Adipose tissue (tissue), 3 donors: Measurements from ENCODE around the gene B3GNT2. TPM values are rescaled to one million over a fixed set of nuclear protein-coding genes. Genes with fewer than 3 reads are reported as not detected.

Experiments
- H3K27ac ChIP-seq: one replicate; pipeline ENCODE4 v1.5.1; 2013; ENCODE audit warnings: low read depth, low read length
- WGBS, 3 donors: extraction: QIAGEN DNeasy Blood & Tissue Kit; methylation state at CpG; one replicate each; pipeline ENCODE4 v1.1.7; 2013; 5-methylcytosine and 5-hydroxymethylcytosine counted together
- polyA plus RNA-seq, 3 donors: library from polyadenylated mRNA; stranded (reverse); fragments of 200-250 nt; gene quantifications; one replicate each; pipeline ENCODE4 v1.2.3, GENCODE V29; 2013
- donor health status: healthy with polysubstance abuse.
- donor health status: Bipolar disorder and iron deficiency.
- donor health status: healthy.

The B3GNT2 gene
- polyA plus RNA-seq, 3 donors, result 6.9 to 10.3 (median 9.4) TPM

DNA sequence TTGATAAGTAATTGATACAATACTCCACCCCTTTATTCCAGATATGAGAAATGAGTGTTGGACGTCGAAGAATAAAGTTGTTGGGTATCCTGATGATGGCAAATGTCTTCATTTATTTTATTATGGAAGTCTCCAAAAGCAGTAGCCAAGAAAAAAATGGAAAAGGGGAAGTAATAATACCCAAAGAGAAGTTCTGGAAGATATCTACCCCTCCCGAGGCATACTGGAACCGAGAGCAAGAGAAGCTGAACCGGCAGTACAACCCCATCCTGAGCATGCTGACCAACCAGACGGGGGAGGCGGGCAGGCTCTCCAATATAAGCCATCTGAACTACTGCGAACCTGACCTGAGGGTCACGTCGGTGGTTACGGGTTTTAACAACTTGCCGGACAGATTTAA, 26.3 kb downstream of the B3GNT2 start:
- H3K27ac ChIP-seq, result no peak overlapping the region
- WGBS, 3 donors, result 90 to 91% (median 90%) methylated on average over 12 of the region's 12 CpGs

DNA sequence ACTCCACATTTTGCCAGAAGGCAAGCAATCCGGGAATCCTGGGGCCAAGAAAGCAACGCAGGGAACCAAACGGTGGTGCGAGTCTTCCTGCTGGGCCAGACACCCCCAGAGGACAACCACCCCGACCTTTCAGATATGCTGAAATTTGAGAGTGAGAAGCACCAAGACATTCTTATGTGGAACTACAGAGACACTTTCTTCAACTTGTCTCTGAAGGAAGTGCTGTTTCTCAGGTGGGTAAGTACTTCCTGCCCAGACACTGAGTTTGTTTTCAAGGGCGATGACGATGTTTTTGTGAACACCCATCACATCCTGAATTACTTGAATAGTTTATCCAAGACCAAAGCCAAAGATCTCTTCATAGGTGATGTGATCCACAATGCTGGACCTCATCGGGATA, 26.8 kb downstream of the B3GNT2 start:
- WGBS, 3 donors, result 85 to 90% (median 88%) methylated on average over 8 of the region's 8 CpGs
- no peak overlapping the region for H3K27ac ChIP-seq

DNA sequence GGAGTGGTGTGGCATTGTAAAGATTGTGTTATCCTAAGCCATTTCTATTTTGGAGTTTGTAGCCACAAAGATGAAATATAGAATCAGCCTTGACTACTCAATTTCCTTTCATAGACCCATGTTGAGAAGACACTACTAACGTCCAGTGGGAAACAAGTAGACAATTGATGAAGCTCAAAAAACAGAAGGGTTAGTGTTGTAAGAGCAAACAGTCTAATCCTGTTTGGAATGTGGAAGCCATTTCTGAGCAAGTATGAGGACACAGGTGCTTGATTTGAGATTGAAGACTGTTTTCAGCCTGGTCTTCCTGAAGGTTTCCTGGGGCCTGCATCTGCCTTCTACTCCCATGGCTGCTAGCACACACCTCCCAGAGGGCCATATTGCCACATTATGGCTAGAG, 29.1 kb downstream of the B3GNT2 start:
- no peak overlapping the region for H3K27ac ChIP-seq
- 39 to 73% (median 68%) methylated on average over 1 of the region's 1 CpG for WGBS, 3 donors

DNA sequence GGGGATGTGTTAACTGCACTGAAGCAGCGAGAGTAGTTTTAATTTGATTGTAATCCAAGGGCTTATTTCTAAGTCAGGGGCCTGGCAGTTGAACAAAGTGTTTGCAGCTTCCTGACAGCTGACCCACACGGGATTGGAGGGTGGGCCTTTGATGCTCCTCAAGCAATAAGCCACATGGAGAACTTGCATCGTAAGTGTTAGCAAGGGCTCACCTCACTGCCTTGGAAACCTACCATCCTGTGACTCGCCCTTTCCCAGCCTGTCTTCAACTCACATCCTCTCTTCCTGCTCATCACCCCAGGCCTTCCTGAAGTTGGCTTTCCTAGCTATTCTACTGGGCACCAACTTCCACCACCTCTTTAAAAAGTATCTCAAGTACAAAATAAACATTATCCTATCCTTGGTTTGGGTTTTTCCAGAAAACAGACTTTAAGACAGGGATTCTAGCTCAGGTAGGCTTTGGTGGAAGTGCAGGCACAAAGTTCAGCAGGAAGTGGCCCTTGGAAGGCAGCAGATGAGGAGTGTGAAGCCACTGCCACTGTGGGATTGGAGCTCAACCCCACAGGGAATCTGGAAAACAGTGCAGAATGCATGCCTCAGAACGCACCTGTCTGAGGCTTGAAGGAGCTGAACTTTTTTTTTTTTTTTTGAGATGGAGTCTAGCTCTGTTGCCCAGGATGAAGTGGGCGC, 31.6 kb downstream of the B3GNT2 start:
- H3K27ac ChIP-seq, result no peak overlapping the region
- 74 to 84% (median 76%) methylated on average over 6 of the region's 6 CpGs for WGBS, 3 donors

DNA sequence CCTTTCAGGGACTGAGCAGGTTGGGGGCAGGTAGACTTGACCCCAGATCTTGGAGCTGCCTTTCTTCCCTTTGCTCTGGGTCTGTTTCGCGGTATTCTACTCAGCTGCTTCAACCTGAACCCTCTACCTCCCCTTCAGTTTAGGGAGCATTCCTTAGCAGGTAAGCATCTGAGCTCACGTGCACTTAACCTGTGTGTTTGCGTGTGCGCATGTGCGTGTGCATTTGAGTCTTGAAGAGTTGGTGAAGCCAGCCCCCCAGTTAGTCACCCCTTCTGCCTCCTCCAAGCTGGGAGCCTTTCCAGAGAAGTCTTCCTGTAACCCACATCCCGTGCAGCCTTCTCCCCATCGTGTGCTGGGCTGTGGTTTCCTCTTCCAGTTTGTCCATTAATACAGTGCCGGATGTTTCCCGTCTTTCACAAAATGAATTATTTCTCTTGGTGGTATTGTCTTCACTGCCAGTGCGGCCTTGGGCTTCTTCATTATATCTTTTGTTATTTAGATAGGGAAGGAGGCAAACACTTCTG, 33.2 kb downstream of the B3GNT2 start:
- H3K27ac ChIP-seq, result no peak overlapping the region
- 44 to 89% (median 64%) methylated on average over 11 of the region's 11 CpGs for WGBS, 3 donors

DNA sequence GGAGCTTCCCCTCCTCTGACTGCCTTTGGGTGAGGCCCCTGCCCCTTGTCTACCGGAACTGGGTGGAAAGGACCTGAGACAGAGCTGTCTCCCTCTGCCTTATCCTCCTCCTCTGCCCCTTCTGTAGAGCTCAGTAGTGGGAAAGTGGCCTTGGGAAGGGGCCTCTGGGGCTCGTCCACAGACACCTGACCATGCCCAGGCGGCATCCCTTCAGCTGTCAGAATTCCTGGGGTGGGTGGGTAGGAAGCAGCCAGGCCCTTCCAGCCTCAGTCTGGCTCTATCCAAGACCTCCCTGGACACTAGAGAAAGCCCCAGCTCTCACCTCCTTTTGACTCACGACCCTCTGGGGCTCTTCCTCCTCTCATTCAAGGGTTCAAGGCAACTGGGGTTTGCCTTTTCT, 35.6 kb downstream of the B3GNT2 start:
- WGBS, 3 donors, result 68 to 84% (median 80%) methylated on average over 4 of the region's 4 CpGs
- no peak overlapping the region for H3K27ac ChIP-seq

DNA sequence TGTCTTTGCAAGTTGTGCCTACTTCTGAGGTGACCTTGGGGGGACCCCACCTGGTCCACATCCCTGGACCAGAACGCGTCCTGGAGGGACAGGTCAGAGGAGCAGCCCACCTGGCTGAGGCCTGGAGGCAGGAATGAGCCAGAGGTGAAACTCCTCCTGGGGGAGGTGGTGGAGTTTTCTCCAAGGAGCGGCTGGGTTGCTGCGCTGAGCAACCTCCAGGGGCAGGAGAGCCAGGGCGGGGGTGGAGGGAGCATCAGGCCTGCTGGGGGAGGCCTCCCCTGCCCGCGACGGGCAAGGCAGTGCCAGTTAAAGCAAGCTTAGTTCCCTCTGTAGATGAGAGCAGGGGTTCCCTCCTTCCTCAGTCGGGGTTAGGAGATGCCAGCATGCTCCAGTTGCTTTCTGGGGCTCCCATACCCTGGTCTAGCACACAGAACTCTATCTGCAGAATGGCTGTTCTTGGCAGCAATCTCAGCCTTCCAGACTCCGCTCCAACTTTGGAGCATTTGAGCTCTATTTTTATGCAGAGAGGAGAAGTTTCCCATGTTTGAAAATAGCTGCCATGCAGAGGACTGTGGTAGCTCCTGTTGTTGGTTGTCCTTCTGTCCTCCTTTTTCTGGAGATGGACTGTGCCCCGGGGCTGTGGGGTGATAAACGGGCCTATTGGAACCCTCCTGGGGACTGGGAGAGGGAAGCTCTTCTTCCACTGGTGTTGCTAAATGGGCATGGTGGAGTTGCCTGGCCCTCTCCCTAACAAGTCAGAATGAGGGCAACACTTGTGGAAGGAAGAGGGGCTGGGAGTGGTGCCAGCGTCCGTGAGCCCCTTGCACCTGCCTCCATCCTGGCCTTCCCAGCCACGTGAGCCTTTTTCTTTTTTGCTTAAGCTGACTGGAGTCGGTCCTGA, 39.1 kb downstream of the B3GNT2 start:
- H3K27ac ChIP-seq, result no peak overlapping the region
- 81 to 84% (median 83%) methylated on average over 16 of the region's 16 CpGs for WGBS, 3 donors

DNA sequence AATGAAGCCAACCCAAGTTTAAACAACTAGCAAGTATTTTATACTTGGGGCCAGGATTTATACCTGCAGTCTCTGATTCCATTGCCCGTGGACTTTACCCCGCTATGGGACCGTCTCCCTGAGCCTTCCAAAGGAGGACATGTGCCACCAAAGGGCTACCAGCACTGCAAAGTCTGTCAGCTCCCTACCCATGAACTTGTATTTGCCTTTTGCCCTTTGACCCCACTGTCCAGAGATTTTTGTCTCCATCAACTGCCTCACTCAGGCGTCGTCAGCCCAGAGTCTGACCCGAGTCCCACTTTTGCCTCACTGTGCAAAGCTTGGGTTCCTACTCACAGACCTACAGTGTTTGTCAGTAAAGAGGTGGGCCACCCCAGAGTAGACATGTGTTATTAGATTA, 40.6 kb downstream of the B3GNT2 start:
- H3K27ac ChIP-seq, result no peak overlapping the region
- 95 to 97% (median 97%) methylated on average over 6 of the region's 6 CpGs for WGBS, 3 donors

DNA sequence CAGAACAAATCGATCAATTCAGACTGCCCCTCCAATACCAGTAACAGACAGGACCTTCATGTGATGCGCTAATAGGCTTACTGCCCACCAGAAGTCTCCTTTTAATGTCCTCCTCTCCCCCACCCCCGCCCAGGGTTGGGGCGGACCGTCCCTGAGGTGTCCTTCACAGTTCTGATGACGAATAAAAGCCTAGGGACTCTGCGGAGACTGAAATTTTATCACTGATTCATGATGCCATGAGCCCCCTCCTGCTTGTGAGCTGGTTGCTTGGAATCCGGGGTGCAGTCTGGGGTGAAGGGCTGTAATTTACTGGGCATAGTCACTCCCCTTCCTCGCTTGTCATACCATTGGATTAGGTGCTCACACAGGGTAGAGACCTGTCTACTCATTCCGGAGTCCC, 42.3 kb downstream of the B3GNT2 start:
- no peak overlapping the region for H3K27ac ChIP-seq
- 93 to 94% (median 94%) methylated on average over 10 of the region's 10 CpGs for WGBS, 3 donors

DNA sequence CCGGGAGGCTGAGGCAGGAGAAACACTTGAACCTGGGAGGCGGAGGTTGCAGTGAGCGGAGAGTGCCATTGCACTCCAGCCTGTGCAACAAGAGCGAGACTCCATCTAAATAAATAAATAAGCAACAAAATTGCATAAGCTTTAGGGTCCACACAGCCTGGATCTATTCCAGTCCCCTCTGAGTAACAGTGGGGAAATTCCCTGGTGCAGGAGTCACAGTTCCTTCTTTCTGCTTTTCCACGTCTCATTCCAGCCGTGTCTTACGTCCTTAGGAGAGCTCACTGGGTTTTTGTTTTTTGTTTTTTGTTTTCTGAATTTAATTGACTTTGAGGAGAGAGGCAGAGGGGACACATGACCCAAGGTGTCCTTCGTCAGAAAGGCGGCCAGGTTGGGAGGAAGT, 44.6 kb downstream of the B3GNT2 start:
- no peak overlapping the region for H3K27ac ChIP-seq
- 88 to 98% (median 91%) methylated on average over 9 of the region's 9 CpGs for WGBS, 3 donors

DNA sequence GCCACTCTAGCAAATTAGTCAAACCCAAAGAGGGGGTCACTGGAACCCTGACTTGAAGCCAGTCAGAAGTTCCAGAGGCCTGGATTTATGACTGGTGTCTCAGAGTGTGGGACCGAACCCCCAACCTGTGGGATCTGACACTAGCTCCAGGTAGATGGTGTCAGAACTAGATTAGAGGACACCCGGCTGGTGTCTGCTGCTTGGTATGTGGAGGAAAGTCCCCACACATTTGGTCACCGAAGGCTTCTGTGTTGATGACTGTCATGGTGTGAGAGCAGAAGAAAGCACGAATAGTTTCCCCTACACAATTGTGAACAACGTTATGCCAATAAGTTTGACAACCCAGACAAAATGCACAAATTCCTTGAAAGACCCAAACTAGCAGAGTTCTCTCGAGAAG, 48.1 kb downstream of the B3GNT2 start:
- H3K27ac ChIP-seq, result no peak overlapping the region
- WGBS, 3 donors, result 92 to 94% (median 94%) methylated on average over 6 of the region's 6 CpGs

DNA sequence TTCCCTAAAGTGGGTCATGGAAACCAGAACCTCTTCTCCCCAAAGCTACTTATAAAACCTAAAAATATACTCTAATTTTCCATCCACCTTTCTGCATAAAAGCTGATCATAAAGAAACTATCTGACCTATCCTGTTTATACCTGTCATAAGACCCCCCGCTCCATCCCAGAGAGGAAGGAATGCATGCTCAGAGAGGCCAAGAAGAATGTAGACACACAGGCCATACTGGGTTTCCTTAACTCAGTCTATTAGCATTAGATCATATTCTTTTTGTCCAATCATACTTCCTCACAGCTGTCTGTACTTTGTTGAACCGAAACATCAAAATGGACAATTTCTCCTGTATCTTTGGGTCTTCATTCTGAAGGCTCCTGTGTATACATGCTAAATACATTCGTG, 52.3 kb downstream of the B3GNT2 start:
- 67 to 88% (median 84%) methylated on average over 3 of the region's 3 CpGs for WGBS, 3 donors
- H3K27ac ChIP-seq, result no peak overlapping the region

DNA sequence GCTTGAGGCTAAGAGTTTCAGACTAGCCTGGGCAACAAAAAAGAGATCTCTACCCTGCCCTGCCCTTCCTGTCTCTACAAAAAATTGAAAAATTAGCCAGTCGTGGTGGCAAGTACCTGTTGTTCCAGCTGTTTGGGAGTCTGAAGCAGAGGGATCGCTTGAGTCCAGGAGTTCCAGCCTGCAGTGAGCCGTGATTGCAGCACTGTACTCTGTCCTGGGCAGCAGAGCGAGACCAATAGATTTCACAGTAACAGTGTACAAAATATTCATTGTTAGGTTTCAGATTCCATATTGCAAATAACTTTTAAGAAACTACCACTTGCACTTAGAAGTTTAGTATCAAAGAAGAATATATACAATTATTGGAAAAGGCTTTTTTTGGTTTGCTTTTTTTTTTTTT, 54.3 kb downstream of the B3GNT2 start:
- 89 to 95% (median 92%) methylated on average over 4 of the region's 4 CpGs for WGBS, 3 donors
- H3K27ac ChIP-seq, result no peak overlapping the region

DNA sequence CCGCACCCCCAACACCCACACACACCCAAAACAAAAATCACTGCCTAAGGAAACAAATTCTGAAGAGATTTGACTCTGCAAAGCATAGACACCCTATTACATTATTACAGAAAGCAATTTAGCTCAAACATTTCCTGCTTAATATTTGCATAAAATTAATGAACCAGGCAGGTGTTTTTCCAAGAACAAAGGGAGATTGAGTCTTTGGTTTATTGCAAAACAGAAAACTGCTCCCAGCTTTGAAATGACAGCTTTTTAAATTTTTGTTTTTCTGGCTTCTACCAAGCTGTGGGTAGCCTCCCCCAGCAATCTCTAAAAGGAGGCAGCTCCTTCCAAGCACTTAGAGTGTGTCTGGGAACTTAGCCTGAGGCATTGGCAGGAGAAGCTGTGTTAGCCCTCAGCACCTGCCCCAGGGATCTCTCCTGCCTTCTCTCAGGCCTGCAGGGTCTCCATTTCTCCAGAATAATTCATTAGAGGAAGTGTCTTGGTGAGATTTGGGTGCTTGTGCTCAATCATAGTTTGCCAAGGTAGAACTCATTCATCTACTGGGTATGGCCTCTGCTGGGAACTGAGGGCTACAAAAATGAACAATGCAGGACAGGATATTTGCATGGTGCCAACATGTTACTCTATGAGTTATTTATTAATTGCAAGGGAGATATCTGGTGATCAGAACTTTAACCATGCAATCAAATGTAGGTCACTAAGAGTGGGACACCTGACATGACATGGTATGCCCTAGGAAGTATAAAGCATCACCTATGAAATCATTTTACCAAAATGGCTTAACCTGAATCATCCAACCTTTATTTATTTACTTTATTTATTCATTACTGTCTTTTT, 58.7 kb downstream of the B3GNT2 start:
- 92 to 100% (median 96%) methylated on average over 1 of the region's 1 CpG for WGBS, 3 donors
- no peak overlapping the region for H3K27ac ChIP-seq

DNA sequence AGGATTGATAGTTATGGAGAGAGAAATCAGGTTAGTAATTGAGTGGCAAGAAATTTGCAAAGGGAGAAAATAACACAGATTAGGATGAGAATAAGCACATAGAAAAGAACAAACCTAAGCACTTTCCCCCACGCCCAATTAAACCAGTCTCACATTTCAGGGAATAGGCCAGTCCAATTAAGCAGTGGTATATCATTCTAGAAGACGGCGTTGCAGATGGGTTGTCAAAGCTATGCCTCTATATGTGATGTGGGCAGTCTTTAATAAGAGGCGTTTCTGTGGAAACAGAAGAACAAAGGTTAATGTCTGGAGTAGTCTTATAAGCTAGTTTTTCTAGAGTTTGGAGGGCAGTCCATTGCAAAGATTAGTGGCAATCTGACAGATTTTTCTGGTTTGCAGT, 61.6 kb downstream of the B3GNT2 start:
- H3K27ac ChIP-seq, result no peak overlapping the region
- 89 to 94% (median 94%) methylated on average over 4 of the region's 4 CpGs for WGBS, 3 donors

DNA sequence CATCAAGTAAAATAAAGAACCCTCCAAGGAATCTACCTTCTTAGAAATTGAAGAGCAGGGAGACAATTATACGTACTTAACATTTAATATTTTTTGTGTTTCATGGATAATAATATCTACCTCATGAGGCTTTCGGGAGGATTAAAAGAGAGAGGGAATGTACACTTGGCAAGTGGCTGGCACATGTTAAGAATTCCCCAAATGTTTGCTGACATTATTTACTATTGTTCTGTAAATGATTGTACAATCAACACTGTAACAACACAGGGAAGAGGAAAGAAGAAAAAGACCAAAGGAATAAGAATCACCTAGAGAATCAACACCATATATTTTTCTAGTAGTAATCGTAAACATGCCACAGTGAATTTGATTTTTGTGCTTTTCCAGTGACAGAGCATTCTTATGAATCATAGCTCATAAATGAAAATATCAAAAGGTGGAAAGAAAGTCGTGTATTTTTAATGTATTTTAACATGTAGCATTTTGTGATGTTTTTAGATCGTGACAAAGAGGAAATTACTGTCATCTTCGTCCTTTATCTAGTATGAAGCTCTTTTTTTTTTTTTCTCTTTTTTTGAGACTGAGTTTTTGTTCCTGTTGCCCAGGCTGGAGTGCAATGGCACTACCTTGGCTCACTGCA, 67.3 kb downstream of the B3GNT2 start:
- WGBS, 3 donors, result 52 to 85% (median 82%) methylated on average over 6 of the region's 6 CpGs
- H3K27ac ChIP-seq, result no peak overlapping the region

DNA sequence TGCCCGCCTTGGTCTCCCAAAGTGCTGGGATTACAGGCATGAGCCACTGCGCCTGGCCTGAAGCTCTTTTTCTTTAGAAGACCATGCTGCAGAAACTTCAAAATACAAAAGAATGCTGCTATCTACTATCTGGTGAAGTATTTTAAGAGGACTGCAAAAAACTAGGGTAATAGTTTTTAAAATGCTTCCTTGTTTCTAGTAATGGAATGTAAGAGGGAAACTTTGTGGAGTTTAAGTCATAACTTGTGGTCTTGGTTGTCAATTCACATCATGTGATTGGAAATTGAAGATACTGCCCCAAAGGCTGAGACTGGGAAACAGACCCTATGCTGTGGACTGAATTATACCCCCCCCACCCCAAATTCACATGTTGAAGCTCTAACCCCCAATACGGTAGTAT, 68.3 kb downstream of the B3GNT2 start:
- WGBS, 3 donors, result 71 to 89% (median 76%) methylated on average over 3 of the region's 3 CpGs
- no peak overlapping the region for H3K27ac ChIP-seq

DNA sequence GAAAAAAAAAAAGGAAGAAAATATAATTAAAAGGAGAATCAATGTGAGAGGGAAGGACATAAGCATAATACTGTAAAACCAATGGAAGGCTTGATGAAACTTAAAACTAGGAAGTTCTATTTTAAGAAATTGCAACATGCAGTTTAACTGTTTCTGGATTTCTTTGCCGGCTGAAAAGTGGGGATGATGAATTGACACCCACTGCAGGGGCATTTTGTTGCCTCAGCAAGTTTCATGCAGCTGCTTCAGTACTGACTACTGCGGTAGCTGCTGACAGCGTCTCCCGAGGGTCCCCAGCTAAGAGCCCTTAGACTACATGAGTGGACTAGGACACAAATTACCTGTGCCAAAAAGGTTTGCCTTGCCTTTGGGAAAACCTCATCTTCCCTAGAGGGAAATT, 69.2 kb downstream of the B3GNT2 start:
- 41 to 88% (median 48%) methylated on average over 4 of the region's 4 CpGs for WGBS, 3 donors
- no peak overlapping the region for H3K27ac ChIP-seq
